LNCaP clone FGC (cell line): ENCODE data around the gene ASS1.

Experiments used
- DNase-seq: peaks from one replicate; pipeline ENCODE4 v3.0.0-alpha.2; 2011; ENCODE audit warnings: low read depth
- H3K4me3 ChIP-seq: 2 replicates; pipeline ENCODE4 v1.5.1; 2011; ENCODE audit warnings: mild to moderate bottlenecking, low read depth, low read length, control low read depth
- TF ChIP-seq, protein P1 (sequence below): IDR thresholded peaks from 2 replicates; pipeline ENCODE4 v1.5.1; 2012; ENCODE audit warnings: mild to moderate bottlenecking; ENCODE audit not compliant: control insufficient read depth, insufficient read depth; ENCODE audit errors: extremely low read depth

ASS1 gene

DNA sequence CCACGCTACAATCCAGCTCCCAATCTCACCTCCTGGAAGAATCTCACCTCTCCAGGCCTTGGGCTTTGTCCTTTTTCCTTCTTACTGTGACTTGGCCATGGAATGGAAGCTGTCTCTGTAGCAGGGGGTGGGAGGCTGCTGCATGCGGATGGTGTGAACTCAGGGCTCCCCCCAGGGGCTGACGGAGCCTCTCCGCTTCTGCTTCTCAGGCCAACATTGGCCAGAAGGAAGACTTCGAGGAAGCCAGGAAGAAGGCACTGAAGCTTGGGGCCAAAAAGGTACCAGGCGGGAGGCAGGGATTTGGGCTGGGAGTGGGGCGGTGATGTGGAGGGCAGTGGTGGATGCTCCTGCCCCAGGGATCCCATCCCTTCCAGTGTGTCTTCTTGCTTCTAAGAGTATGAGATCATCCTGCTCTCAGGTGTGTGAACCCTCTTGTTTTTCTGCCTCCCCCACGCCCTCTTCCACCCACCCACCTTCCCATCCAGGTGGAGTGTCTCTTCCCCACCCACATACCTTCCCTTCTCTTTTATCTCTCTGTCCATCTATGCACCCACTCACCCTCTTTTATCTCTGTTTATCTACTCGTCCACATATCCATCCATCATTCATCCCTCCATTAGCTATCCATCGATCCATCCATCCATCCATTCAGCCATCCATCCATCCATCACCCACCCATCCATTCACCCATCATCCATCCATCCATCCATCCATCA lies 9.5 kb downstream of the ASS1 start:
- DNase-seq = no peak
- TF ChIP-seq, protein P1, sequence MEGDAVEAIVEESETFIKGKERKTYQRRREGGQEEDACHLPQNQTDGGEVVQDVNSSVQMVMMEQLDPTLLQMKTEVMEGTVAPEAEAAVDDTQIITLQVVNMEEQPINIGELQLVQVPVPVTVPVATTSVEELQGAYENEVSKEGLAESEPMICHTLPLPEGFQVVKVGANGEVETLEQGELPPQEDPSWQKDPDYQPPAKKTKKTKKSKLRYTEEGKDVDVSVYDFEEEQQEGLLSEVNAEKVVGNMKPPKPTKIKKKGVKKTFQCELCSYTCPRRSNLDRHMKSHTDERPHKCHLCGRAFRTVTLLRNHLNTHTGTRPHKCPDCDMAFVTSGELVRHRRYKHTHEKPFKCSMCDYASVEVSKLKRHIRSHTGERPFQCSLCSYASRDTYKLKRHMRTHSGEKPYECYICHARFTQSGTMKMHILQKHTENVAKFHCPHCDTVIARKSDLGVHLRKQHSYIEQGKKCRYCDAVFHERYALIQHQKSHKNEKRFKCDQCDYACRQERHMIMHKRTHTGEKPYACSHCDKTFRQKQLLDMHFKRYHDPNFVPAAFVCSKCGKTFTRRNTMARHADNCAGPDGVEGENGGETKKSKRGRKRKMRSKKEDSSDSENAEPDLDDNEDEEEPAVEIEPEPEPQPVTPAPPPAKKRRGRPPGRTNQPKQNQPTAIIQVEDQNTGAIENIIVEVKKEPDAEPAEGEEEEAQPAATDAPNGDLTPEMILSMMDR = no peak
- H3K4me3 ChIP-seq = no peak overlapping the region

DNA sequence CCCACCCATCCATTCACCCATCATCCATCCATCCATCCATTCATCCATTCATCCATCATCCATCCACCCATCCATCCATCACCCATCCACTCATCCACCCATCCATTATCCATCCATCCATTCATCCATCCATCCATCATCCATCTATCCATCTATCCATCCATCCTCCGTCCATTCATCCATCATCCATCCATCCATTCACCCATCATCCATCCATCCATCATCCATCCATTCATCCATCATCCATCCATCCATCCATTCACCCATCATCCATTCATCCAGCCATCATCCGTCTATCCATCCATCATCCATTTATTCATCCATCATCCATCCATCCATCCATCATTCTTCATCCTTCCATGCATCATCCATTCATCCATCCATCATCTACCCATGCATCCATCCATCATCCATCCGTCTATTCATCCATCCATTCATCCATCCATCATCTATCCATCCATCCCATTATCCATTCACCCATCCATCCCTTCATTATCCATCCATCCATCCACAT lies 10.1 kb downstream of the ASS1 start:
- DNase-seq = no peak
- H3K4me3 ChIP-seq = no peak overlapping the region
- TF ChIP-seq, protein P1 = no peak

DNA sequence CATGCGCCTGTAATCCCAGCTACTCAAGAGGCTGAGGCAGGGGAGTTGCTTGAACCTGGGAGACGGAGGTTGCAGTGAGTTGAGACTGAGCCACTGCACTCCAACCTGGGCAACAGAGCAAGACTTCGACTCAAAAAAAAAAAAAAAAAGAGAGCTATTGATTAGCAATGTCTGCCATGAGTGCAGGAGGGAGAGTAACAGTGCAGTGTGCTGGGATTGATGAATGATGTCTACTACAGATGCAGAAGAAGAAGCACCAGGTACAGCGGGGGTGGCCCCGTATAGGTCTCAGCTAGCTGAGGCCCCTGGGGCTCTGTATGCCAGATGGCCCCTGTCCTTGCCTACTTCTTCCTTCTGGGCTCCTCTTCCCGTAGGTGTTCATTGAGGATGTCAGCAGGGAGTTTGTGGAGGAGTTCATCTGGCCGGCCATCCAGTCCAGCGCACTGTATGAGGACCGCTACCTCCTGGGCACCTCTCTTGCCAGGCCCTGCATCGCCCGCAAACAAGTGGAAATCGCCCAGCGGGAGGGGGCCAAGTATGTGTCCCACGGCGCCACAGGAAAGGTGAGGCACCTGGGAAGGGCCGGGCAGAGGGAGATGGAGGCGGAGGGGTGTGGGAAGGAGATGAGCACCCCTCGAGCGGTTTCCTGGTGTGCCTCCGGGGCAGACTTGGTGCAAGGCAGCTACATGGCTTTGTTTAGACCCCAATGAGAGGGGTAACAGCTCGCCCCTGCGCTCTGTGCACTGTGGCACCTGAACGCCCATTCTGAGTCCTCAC lies 13.5 kb downstream of the ASS1 start:
- H3K4me3 ChIP-seq = no peak overlapping the region
- TF ChIP-seq, protein P1 = no peak
- DNase-seq = no peak

DNA sequence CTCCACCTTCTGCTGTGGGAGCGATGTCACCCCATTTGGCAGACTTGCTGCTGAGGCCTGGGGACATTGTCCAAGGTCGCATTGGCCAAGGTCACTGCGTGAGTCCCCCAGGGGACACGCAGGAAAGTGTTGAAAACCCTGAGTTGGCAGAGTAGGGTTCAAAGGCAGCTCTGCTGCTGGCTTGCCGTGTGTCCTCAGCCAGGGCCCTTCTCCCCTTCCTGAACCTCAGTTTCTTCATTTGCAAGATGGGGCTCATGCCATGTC lies 14.0 kb downstream of the ASS1 start:
- H3K4me3 ChIP-seq = no peak overlapping the region
- no peak for DNase-seq
- TF ChIP-seq, protein P1 = no peak

DNA sequence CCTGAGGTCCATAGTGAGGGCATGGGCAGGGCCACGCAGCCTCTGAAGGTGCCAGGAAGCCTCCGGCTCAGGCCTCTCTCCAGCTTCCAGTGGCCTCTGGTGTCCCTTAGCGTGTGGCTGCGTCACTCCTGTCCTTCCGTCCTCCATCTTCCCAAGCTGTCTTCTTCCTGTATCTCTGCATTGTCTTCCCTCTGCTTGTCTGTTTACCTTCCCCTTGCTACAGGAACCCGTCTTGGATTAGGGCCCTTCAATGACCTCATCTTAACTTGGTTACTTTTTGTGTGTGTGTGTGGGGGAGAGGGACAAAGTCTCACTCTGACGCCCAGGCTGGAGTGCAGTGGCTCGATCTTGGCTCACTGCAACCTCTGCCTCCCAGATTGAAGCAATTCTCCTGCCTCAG lies 14.4 kb downstream of the ASS1 start:
- TF ChIP-seq, protein P1 = no peak
- H3K4me3 ChIP-seq = no peak overlapping the region
- peak; percentile 64 for DNase-seq

DNA sequence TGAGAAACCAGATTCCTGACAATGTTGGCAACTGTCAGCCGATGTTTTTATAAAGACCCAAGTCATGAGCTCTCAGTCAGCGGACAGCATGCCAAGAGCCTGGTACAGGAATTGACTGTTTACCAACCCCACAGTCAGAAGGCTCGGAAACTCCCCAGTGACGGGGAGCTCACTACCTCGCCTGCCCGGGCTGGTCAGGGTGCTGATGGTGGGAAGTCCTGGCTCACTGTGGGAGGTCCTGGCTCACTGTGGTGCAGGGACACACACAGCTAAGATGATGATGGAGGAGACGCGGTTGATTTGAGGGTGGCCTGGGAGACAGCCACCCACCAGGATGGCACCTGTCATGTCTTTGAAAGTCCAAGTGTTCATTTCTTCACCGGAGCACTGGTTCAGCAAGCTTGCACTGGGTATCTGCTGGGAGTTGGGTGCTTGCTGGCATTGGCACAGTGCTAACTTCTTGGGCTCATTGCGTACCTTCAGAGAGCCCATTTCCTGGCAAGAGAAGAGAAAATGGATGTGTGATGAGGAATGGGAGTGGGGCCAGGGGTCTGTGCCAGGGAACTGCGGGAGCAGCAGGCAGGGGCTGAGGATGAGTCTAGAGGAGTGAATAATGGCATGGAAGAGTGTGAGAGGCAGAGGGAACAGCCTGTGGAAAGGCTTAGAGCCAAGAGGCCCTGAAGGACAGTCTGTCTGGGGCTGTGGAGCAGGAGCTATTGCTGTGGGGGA lies 15.3 kb downstream of the ASS1 start:
- no peak overlapping the region for H3K4me3 ChIP-seq
- no peak for DNase-seq
- TF ChIP-seq, protein P1 = no peak
